Activated CD4-positive, alpha-beta T cell treated with anti-CD3 and anti-CD28 coated beads, Interleukin-2, Interleukin-4, amounts not matched to agents 100 ng/mL and 50 ng/mL, durations not matched to agents 16 hours and 8 hours (primary cell): Measurements from ENCODE around the gene LUC7L2.
"Not testable (repeated sequence)": the region's sequence is repeated elsewhere in the genome, so short reads cannot be mapped to it uniquely, and the experiment has no call there.

Experiments
- DNase-seq: peaks from one replicate; pipeline ENCODE4 v3.0.0-alpha.2; 2020; ENCODE audit warnings: low spot score

LUC7L2 gene

GRCh38 chr7:139359366-139360209 lies at the start of gene LUC7L2:
TSS of gene LUC7L2 (plus strand) at chr7:139359894. CDS start at chr7:139360262, 368 bp downstream.
- peak; percentile 99 for DNase-seq

- no peak for DNase-seq
Measured at GRCh38 chr7:139317939-139318505, 41.7 kb upstream of the LUC7L2 start.

- no peak for DNase-seq
Measured at GRCh38 chr7:139321071-139321745, 38.5 kb upstream of the LUC7L2 start.

GRCh38 chr7:139324709-139325108 lies 35.0 kb upstream of the LUC7L2 start:
- not testable (repeated sequence) for DNase-seq

- DNase-seq = no peak
Measured at GRCh38 chr7:139328375-139328774, 31.3 kb upstream of the LUC7L2 start.

- DNase-seq = no peak
Measured at GRCh38 chr7:139329119-139329518, 30.6 kb upstream of the LUC7L2 start.

GRCh38 chr7:139330333-139331030 lies 29.2 kb upstream of the LUC7L2 start:
- peak; percentile 10 for DNase-seq

GRCh38 chr7:139332697-139333359 lies 26.9 kb upstream of the LUC7L2 start:
- no peak for DNase-seq

GRCh38 chr7:139333443-139333842 lies 26.3 kb upstream of the LUC7L2 start:
- not testable (repeated sequence) for DNase-seq

- DNase-seq = no peak
Measured at GRCh38 chr7:139334399-139335150, 25.1 kb upstream of the LUC7L2 start.

- DNase-seq = no peak
Measured at GRCh38 chr7:139339025-139339424, 20.7 kb upstream of the LUC7L2 start.

GRCh38 chr7:139339698-139340036 lies 20.0 kb upstream of the LUC7L2 start:
- DNase-seq = no peak

- DNase-seq = peak; percentile 98
Measured at GRCh38 chr7:139340037-139340807, 19.5 kb upstream of the LUC7L2 start.

- DNase-seq = no peak
Measured at GRCh38 chr7:139340808-139341057, 19.0 kb upstream of the LUC7L2 start.

GRCh38 chr7:139341058-139341775 lies 18.5 kb upstream of the LUC7L2 start, which contains the start of gene FMC1:
TSS of gene FMC1 (plus strand) at chr7:139341337. CDS start at chr7:139341385, 48 bp downstream.
- peak; percentile 93 for DNase-seq

GRCh38 chr7:139341776-139342226 lies 17.9 kb upstream of the LUC7L2 start:
- no peak for DNase-seq

GRCh38 chr7:139345042-139345441 lies 14.7 kb upstream of the LUC7L2 start:
- DNase-seq = no peak

- no peak for DNase-seq
Measured at GRCh38 chr7:139351027-139351426, 8.7 kb upstream of the LUC7L2 start.

GRCh38 chr7:139354729-139355128 lies 5.0 kb upstream of the LUC7L2 start:
- DNase-seq = no peak

GRCh38 chr7:139355320-139355719 lies 4.4 kb upstream of the LUC7L2 start:
- no peak for DNase-seq
